LNCAP (cell line): ENCODE results near the gene ANTKMT.

Source experiments
- CTCF ChIP-seq: fragments of 450-650 bp; IDR thresholded peaks from 2 replicates; pipeline ENCODE4 v1.5.1; 2017; ENCODE audit warnings: mild to moderate bottlenecking

The ANTKMT gene

GRCh38 chr16:674968-675883 is 45.7 kb upstream of the ANTKMT start, which contains the start of gene RHBDL1:
RHBDL1 (plus strand) TSS chr16:675671; CDS start chr16:675791, 120 bp downstream.
- TF ChIP-seq CTCF = no peak

GRCh38 chr16:675884-676564 is 44.9 kb upstream of the ANTKMT start:
- no peak for TF ChIP-seq CTCF

GRCh38 chr16:676565-676902 is 44.4 kb upstream of the ANTKMT start:
- no peak for TF ChIP-seq CTCF

- no peak for TF ChIP-seq CTCF
Measured at GRCh38 chr16:676913-677312, 44.0 kb upstream of the ANTKMT start.

GRCh38 chr16:677316-678190 is 43.4 kb upstream of the ANTKMT start:
- no peak for TF ChIP-seq CTCF

- TF ChIP-seq CTCF = no peak
Measured at GRCh38 chr16:678209-678857, 42.6 kb upstream of the ANTKMT start.
